Upper lobe of left lung (tissue), 6 donors: ENCODE measurements around the gene OR2L3. TPM values are rescaled to one million over a fixed set of nuclear protein-coding genes. Genes with fewer than 3 reads are reported as not detected.
"Not testable (repeated sequence)": the region's sequence is repeated elsewhere in the genome, so short reads cannot be mapped to it uniquely, and the experiment has no call there.

ENCODE experiments used
- ATAC-seq, 2 donors: fragments of 200-7000 bp; cut with Tn5 transposase; one replicate each; pipeline ENCODE4 v1.9.1; 2022; ENCODE audit warnings: mild to moderate bottlenecking in 2 of 2, moderate library complexity in 2 of 2; ENCODE audit not compliant: low FRiP score in 2 of 2
- DNase-seq, 2 donors: peaks; one replicate each; pipeline ENCODE4 v3.0.0-alpha.2; 2019 to 2020
- H3K27ac ChIP-seq, 4 donors: fragments of 200-600 bp; sonication (generic); one replicate each; pipeline ENCODE4 v1.5.1; 2016 to 2019
- H3K27me3 ChIP-seq, 4 donors: fragments of 200-600 bp; sonication (generic); one replicate each; pipeline ENCODE4 v1.5.1; 2017 to 2019
- H3K36me3 ChIP-seq, 4 donors: fragments of 200-600 bp; sonication (generic); one replicate each; pipeline ENCODE4 v1.5.1; 2016 to 2019
- H3K4me1 ChIP-seq, 4 donors: fragments of 200-600 bp; sonication (generic); one replicate each; pipeline ENCODE4 v1.5.1; 2018 to 2019
- H3K4me3 ChIP-seq, 4 donors: fragments of 200-600 bp; sonication (generic); one replicate each; pipeline ENCODE4 v1.5.1; 2017 to 2019; ENCODE audit warnings: mild to moderate bottlenecking in 2 of 4, moderate library complexity in 1 of 4
- H3K9me3 ChIP-seq, 4 donors: fragments of 200-600 bp; sonication (generic); one replicate each; pipeline ENCODE4 v1.5.1; 2018 to 2019
- CTCF ChIP-seq, 6 experiments: fragments of 450-650 bp in 4 of 6; fragments of 200-600 bp in 2 of 6; sonication (generic) in 2 of 6; IDR thresholded peaks; one replicate each; pipeline ENCODE4 v1.5.1; 2016 to 2019; ENCODE audit warnings: antibody characterized with exemption in 6 of 6
- EP300 ChIP-seq, 4 donors: sonication (generic); formaldehyde crosslinking; IDR thresholded peaks; one replicate each; pipeline ENCODE4 v1.5.1; 2017; ENCODE audit warnings: antibody characterized with exemption in 4 of 4, control low read depth in 2 of 4
- POLR2A ChIP-seq, 4 donors: fragments of 450-650 bp; IDR thresholded peaks; one replicate each; pipeline ENCODE4 v1.5.1; 2016 to 2017; ENCODE audit warnings: antibody characterized with exemption in 4 of 4, mild to moderate bottlenecking in 2 of 4
- POLR2AphosphoS5 ChIP-seq, 2 donors: sonication (generic); formaldehyde crosslinking; IDR thresholded peaks; one replicate each; pipeline ENCODE4 v1.5.1; 2017; ENCODE audit warnings: antibody characterized with exemption in 2 of 2
- WGBS, 2 donors: methylation state at CpG; one replicate each; pipeline ENCODE4 v1.1.5; 2017 to 2018; 5-methylcytosine and 5-hydroxymethylcytosine counted together
- total RNA-seq, 6 donors: library from RNA; depleted of rRNA in 4 of 6; stranded (reverse); fragments of >200 nt in 4 of 6; gene quantifications; one replicate each; pipeline versions ENCODE4 v1.1.0 to v1.2.1, GENCODE V29; 2016 to 2021
- donor health status: DM: no; HTN: no; CAD: no; lungs with moderate emphysema.
- donor health status: DM: no; HTN: yes; CAD: no; lungs with severe emphysema.

Gene OR2L3
- total RNA-seq, 6 donors from 2014 or later, result not detected

GRCh38 chr1:248047008-248047407 is 372 bp downstream of the OR2L3 start:
- H3K9me3 ChIP-seq, result peaks cover 0 to 4% (median 0%) of the 10 kb centered on the region in 4 donors
- no peaks in the 10 kb centered on the region for H3K27me3 ChIP-seq
- ATAC-seq (no peak), DNase-seq (no peak)
- TF ChIP-seq POLR2AphosphoS5 (IDR thresholded peaks at IDR 0.05), result no peak
- TF ChIP-seq CTCF (IDR thresholded peaks at IDR 0.05), result no peak
- TF ChIP-seq EP300 (IDR thresholded peaks at IDR 0.05), result no peak
- no peak for TF ChIP-seq POLR2A (IDR thresholded peaks at IDR 0.05)
- no peaks in the 10 kb centered on the region for H3K4me1 ChIP-seq
- WGBS, 2 donors, result 48 to 53% methylated on average over 1 of the region's 1 CpG
- H3K4me3 ChIP-seq, result no peak overlapping the region
- H3K27ac ChIP-seq, result no peak overlapping the region
- H3K36me3 ChIP-seq, result no peaks in the 10 kb centered on the region

- H3K9me3 ChIP-seq, result no peaks in the 10 kb centered on the region
- ATAC-seq, result no peak
- H3K4me3 ChIP-seq, result no peak overlapping the region
- DNase-seq, result no peak
- H3K36me3 ChIP-seq, result no peaks in the 10 kb centered on the region
- no peaks in the 10 kb centered on the region for H3K27me3 ChIP-seq
- no peaks in the 10 kb centered on the region for H3K4me1 ChIP-seq
- TF ChIP-seq POLR2A (IDR thresholded peaks at IDR 0.05) (no peak), EP300 (IDR thresholded peaks at IDR 0.05) (no peak), CTCF (IDR thresholded peaks at IDR 0.05) (no peak), POLR2AphosphoS5 (IDR thresholded peaks at IDR 0.05) (no peak)
- H3K27ac ChIP-seq, result no peak overlapping the region
These were observed 8.0 kb downstream of the OR2L3 start for GRCh38 chr1:248054671-248055070.

- Histone ChIP-seq H3K9me3 (no peaks in the 10 kb centered on the region), H3K36me3 (no peaks in the 10 kb centered on the region), H3K4me1 (no peaks in the 10 kb centered on the region), H3K27ac (no peak overlapping the region), H3K27me3 (no peaks in the 10 kb centered on the region), H3K4me3 (no peak overlapping the region)
- no peak for ATAC-seq
- TF ChIP-seq POLR2AphosphoS5 (IDR thresholded peaks at IDR 0.05) (no peak), CTCF (IDR thresholded peaks at IDR 0.05) (no peak), POLR2A (IDR thresholded peaks at IDR 0.05) (no peak), EP300 (IDR thresholded peaks at IDR 0.05) (no peak)
- no peak for DNase-seq
- WGBS, 2 donors, result 62 to 76% methylated on average over 2 of the region's 2 CpGs
These were observed 8.6 kb downstream of the OR2L3 start for GRCh38 chr1:248055261-248055660.

- H3K27me3 ChIP-seq, result no peaks in the 10 kb centered on the region
- no peaks in the 10 kb centered on the region for H3K36me3 ChIP-seq
- ATAC-seq, result no peak
- H3K27ac ChIP-seq, result no peak overlapping the region
- no peak for TF ChIP-seq CTCF (IDR thresholded peaks at IDR 0.05)
- TF ChIP-seq POLR2A (IDR thresholded peaks at IDR 0.05), result no peak
- no peak for TF ChIP-seq POLR2AphosphoS5 (IDR thresholded peaks at IDR 0.05)
- TF ChIP-seq EP300 (IDR thresholded peaks at IDR 0.05), result no peak
- 76 to 81% methylated on average over 2 of the region's 2 CpGs for WGBS, 2 donors
- H3K9me3 ChIP-seq, result no peaks in the 10 kb centered on the region
- no peak overlapping the region for H3K4me3 ChIP-seq
- DNase-seq, result no peak
- H3K4me1 ChIP-seq, result no peaks in the 10 kb centered on the region
These were observed 18.4 kb downstream of the OR2L3 start for GRCh38 chr1:248065071-248065470.

GRCh38 chr1:248065604-248066003 is 19.0 kb downstream of the OR2L3 start:
- ATAC-seq (no peak), DNase-seq (no peak)
- TF ChIP-seq CTCF (IDR thresholded peaks at IDR 0.05) (no peak), POLR2AphosphoS5 (IDR thresholded peaks at IDR 0.05) (no peak), POLR2A (IDR thresholded peaks at IDR 0.05) (no peak)
- H3K9me3 ChIP-seq, result no peaks in the 10 kb centered on the region
- H3K36me3 ChIP-seq, result no peaks in the 10 kb centered on the region
- no peaks in the 10 kb centered on the region for H3K4me1 ChIP-seq
- H3K4me3 ChIP-seq, result no peak overlapping the region
- 89 to 90% methylated on average over 3 of the region's 3 CpGs for WGBS, 2 donors
- H3K27me3 ChIP-seq, result no peaks in the 10 kb centered on the region
- H3K27ac ChIP-seq, result no peak overlapping the region

- not testable (repeated sequence) for H3K27ac ChIP-seq, H3K9me3 ChIP-seq, H3K27me3 ChIP-seq, H3K36me3 ChIP-seq, H3K4me3 ChIP-seq, H3K4me1 ChIP-seq
- peak in 1 of 2 donors; percentile 27 for DNase-seq
- ATAC-seq, result peak; percentile 16 to 69
- 87 to 90% methylated on average over 2 to 5 of the region's 17 CpGs for WGBS, 2 donors
These were observed 37.2 kb downstream of the OR2L3 start for GRCh38 chr1:248083864-248084263.
